Stomach (tissue), 9 donors: ENCODE measurements around the gene PLPP6. TPM values are rescaled to one million over a fixed set of nuclear protein-coding genes. Genes with fewer than 3 reads are reported as not detected.
"Not testable (repeated sequence)": the region's sequence is repeated elsewhere in the genome, so short reads cannot be mapped to it uniquely, and the experiment has no call there.

ENCODE experiments used
- DNase-seq, 2 donors: peaks; one replicate each; pipeline versions ENCODE4 v3.0.0 to v3.0.0-alpha.2; 2013 to 2019
- H3K27ac ChIP-seq, 5 donors: fragments of 200-600 bp in 4 of 5; sonication (generic) in 4 of 5; one replicate each; pipeline ENCODE4 v1.5.1; 2013 to 2019; ENCODE audit warnings: mild to moderate bottlenecking in 1 of 5, moderate library complexity in 1 of 5
- H3K27me3 ChIP-seq, 3 donors: fragments of 200-600 bp; sonication (generic); one replicate each; pipeline ENCODE4 v1.5.1; 2017 to 2019; ENCODE audit warnings: mixed run types in 1 of 3
- H3K36me3 ChIP-seq, 4 donors: fragments of 200-600 bp; sonication (generic); 1 replicate in 3 of 4; 2 replicates in 1 of 4; pipeline ENCODE4 v1.5.1; 2016 to 2019
- H3K4me1 ChIP-seq, 4 donors: fragments of 200-600 bp; sonication (generic); one replicate each; pipeline ENCODE4 v1.5.1; 2016 to 2019
- H3K4me3 ChIP-seq, 4 donors: fragments of 200-600 bp; sonication (generic) in 3 of 4; one replicate each; pipeline ENCODE4 v1.5.1; 2016 to 2019; ENCODE audit warnings: mild to moderate bottlenecking in 1 of 4
- H3K9me3 ChIP-seq, 4 donors: fragments of 200-600 bp; sonication (generic); one replicate each; pipeline ENCODE4 v1.5.1; 2016 to 2019
- EP300 ChIP-seq: sonication (generic); formaldehyde crosslinking; IDR thresholded peaks from one replicate; pipeline ENCODE4 v1.6.1; 2017; ENCODE audit warnings: antibody characterized with exemption
- POLR2A ChIP-seq, 4 donors: fragments of 450-650 bp; IDR thresholded peaks; one replicate each; pipeline ENCODE4 v1.6.1; 2016; ENCODE audit warnings: antibody characterized with exemption in 4 of 4, control low read depth in 2 of 4, mild to moderate bottlenecking in 1 of 4, moderate library complexity in 1 of 4
- POLR2AphosphoS5 ChIP-seq, 3 donors: sonication (generic); formaldehyde crosslinking; IDR thresholded peaks; one replicate each; pipeline ENCODE4 v1.6.1; 2016; ENCODE audit warnings: antibody characterized with exemption in 3 of 3
- WGBS, 5 donors: extraction: QIAGEN DNeasy Blood & Tissue Kit in 3 of 5; methylation state at CpG; one replicate each; pipeline versions ENCODE4 v1.1.5 to v1.1.7; 2013 to 2018; 5-methylcytosine and 5-hydroxymethylcytosine counted together
- intact Hi-C: fragments of 100-400 bp; cut with DNase I; formaldehyde crosslinking; loops from one replicate; pipeline ENCODE4 v1.15.1; 2023; ENCODE audit warnings: low total_unique reads
- polyA plus RNA-seq, 3 donors: library from polyadenylated mRNA; stranded (reverse); fragments of 200-250 nt; gene quantifications; one replicate each; pipeline ENCODE4 v1.2.3, GENCODE V29; 2013
- total RNA-seq, 5 donors: library from RNA; depleted of rRNA; stranded (reverse); fragments of >200 nt; gene quantifications; one replicate each; pipeline versions ENCODE4 v1.1.0 to v1.2.3, GENCODE V29; 2014 to 2016
- TF ChIP-seq, protein P1 (sequence below), 7 experiments: fragments of 450-650 bp in 4 of 7; fragments of 200-600 bp in 3 of 7; sonication (generic) in 3 of 7; IDR thresholded peaks; one replicate each; pipeline ENCODE4 v1.5.1; 2016 to 2019; ENCODE audit warnings: antibody characterized with exemption in 7 of 7, control low read depth in 2 of 7, mild to moderate bottlenecking in 1 of 7
- donor health status: healthy with polysubstance abuse.
- donor health status: Bipolar disorder and iron deficiency.
- donor health status: healthy.

PLPP6 gene
- total and polyA plus RNA-seq, 8 donors, result 3.5 to 11.0 (median 6.7) TPM; not detected in 1

GRCh38 chr9:4640027-4640426 lies 22.1 kb upstream of the PLPP6 start:
- no peak overlapping the region for H3K4me3 ChIP-seq
- TF ChIP-seq POLR2AphosphoS5 (IDR thresholded peaks at IDR 0.05), result no peak
- TF ChIP-seq, protein P1, sequence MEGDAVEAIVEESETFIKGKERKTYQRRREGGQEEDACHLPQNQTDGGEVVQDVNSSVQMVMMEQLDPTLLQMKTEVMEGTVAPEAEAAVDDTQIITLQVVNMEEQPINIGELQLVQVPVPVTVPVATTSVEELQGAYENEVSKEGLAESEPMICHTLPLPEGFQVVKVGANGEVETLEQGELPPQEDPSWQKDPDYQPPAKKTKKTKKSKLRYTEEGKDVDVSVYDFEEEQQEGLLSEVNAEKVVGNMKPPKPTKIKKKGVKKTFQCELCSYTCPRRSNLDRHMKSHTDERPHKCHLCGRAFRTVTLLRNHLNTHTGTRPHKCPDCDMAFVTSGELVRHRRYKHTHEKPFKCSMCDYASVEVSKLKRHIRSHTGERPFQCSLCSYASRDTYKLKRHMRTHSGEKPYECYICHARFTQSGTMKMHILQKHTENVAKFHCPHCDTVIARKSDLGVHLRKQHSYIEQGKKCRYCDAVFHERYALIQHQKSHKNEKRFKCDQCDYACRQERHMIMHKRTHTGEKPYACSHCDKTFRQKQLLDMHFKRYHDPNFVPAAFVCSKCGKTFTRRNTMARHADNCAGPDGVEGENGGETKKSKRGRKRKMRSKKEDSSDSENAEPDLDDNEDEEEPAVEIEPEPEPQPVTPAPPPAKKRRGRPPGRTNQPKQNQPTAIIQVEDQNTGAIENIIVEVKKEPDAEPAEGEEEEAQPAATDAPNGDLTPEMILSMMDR (IDR thresholded peaks at IDR 0.05), result peak in 1 of 7 experiments; percentile 24
- intact Hi-C loops, result no loop called here
- H3K27me3 ChIP-seq, result no peaks in the 10 kb centered on the region
- no peaks in the 10 kb centered on the region for H3K9me3 ChIP-seq
- WGBS, 5 donors, result 60 to 72% (median 66%) methylated on average over 2 of the region's 2 CpGs
- H3K4me1 ChIP-seq, result no peaks in the 10 kb centered on the region
- H3K27ac ChIP-seq, result no peak overlapping the region
- DNase-seq, result peak; percentile 31 to 55
- H3K36me3 ChIP-seq, result peaks cover 0 to 9% (median 0%) of the 10 kb centered on the region in 4 donors

- H3K36me3 ChIP-seq, result peaks cover 0 to 7% (median 0%) of the 10 kb centered on the region in 4 donors
- WGBS, 5 donors, result 94 to 98% (median 96%) methylated on average over 2 of the region's 2 CpGs
- H3K27me3 ChIP-seq, result no peaks in the 10 kb centered on the region
- DNase-seq, result no peak
- no peaks in the 10 kb centered on the region for H3K4me1 ChIP-seq
- TF ChIP-seq POLR2A (IDR thresholded peaks at IDR 0.05) (no peak), POLR2AphosphoS5 (IDR thresholded peaks at IDR 0.05) (no peak), EP300 (no peak)
- TF ChIP-seq, protein P1 (IDR thresholded peaks at IDR 0.05), result no peak
- no peak overlapping the region for H3K4me3 ChIP-seq
- no peak overlapping the region for H3K27ac ChIP-seq
- intact Hi-C loops, result no loop called here
- H3K9me3 ChIP-seq, result no peaks in the 10 kb centered on the region
Observed at GRCh38 chr9:4642351-4642750, 19.7 kb upstream of the PLPP6 start.

- Histone ChIP-seq H3K27ac (no peak overlapping the region), H3K27me3 (no peaks in the 10 kb centered on the region), H3K4me1 (peaks cover 0 to 13% (median 8%) of the 10 kb centered on the region in 4 donors), H3K36me3 (peaks cover 0 to 15% (median 3%) of the 10 kb centered on the region in 4 donors), H3K4me3 (no peak overlapping the region), H3K9me3 (no peaks in the 10 kb centered on the region)
- WGBS, 5 donors, result 74 to 91% (median 89%) methylated on average over 8 to 9 of the region's 9 CpGs
- DNase-seq, result no peak
- no peak for TF ChIP-seq POLR2AphosphoS5 (IDR thresholded peaks at IDR 0.05)
- TF ChIP-seq, protein P1 (IDR thresholded peaks at IDR 0.05), result no peak
- no peak for TF ChIP-seq POLR2A (IDR thresholded peaks at IDR 0.05)
- no peak for TF ChIP-seq EP300
- intact Hi-C loops, result no loop called here
Observed at GRCh38 chr9:4654084-4654483, 8.0 kb upstream of the PLPP6 start.

DNA sequence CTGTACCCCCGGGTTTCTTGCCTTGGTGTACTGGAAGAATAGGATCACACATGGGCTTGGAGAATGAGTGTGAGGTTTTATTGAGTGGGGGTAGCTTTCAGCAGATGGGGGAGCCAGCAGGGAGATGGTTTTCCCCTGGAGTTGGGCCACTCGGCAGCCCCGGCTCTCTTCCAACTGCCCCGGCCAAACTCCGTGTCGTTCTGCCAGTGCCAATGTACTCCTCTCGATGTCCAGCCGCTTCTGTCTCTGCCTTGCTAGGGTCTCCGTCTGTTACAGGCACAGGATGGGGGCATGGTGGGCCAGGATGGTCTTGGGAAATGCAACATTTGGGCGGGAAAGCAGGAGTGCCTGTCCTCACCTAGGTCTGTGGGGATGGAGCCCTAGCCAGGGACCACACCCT lies 7.6 kb upstream of the PLPP6 start:
- Histone ChIP-seq H3K4me3 (no peak overlapping the region), H3K36me3 (peaks cover 0 to 15% (median 3%) of the 10 kb centered on the region in 4 donors), H3K27ac (no peak overlapping the region), H3K4me1 (peaks cover 0 to 13% (median 8%) of the 10 kb centered on the region in 4 donors), H3K27me3 (no peaks in the 10 kb centered on the region), H3K9me3 (no peaks in the 10 kb centered on the region)
- WGBS, 5 donors, result 86 to 98% (median 93%) methylated on average over 9 to 10 of the region's 10 CpGs
- no peak for DNase-seq
- intact Hi-C loops, result no loop called here
- no peak for TF ChIP-seq EP300
- no peak for TF ChIP-seq POLR2AphosphoS5 (IDR thresholded peaks at IDR 0.05)
- TF ChIP-seq, protein P1 (IDR thresholded peaks at IDR 0.05), result no peak
- TF ChIP-seq POLR2A (IDR thresholded peaks at IDR 0.05), result no peak

DNA sequence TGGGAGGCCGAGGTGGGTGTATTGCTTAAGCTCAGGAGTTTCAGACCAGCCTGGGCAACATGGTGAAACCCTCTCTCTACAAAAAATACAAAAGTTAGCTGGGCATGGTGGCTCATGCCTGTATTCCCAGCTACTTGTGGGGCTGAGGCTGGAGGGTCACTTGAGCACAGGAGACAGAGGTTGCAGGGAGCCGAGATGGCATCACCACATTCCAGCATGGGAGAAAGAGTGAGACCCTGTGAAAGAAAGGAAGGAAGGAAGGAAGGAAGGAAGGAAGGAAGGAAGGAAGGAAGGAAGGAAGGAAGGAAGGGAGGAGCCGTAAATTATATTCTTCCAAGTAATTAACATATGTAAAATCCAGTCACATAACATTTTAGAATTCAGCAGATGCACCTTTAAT lies 5.9 kb upstream of the PLPP6 start:
- H3K4me3 ChIP-seq, H3K9me3 ChIP-seq, intact Hi-C loops, DNase-seq, H3K27me3 ChIP-seq, H3K27ac ChIP-seq: not testable (repeated sequence)
- peaks cover 1 to 13% (median 9%) of the 10 kb centered on the region in 4 donors for H3K4me1 ChIP-seq
- WGBS, 5 donors, result 90 to 96% (median 92%) methylated on average over 3 of the region's 3 CpGs
- peaks cover 0 to 15% (median 3%) of the 10 kb centered on the region in 4 donors for H3K36me3 ChIP-seq
